ENCODE results near the gene PYHIN1. TPM values are rescaled to one million over a fixed set of nuclear protein-coding genes. Genes with fewer than 3 reads are reported as not detected.

The PYHIN1 gene
- total RNA-seq, 1 donor from 2014 or later, result not detected

GRCh38 chr1:158969855-158970254, 38.5 kb downstream of the PYHIN1 start:
- H3K4me3 Mint-ChIP-seq (ENCODE audit: low read depth), result no peak overlapping the region
- H3K9me3 Mint-ChIP-seq (ENCODE audit: low read depth), result peaks cover 10% of the 10 kb centered on the region
- H3K27me3 Mint-ChIP-seq, result peaks cover 12% of the 10 kb centered on the region
- H3K36me3 Mint-ChIP-seq (ENCODE audit: insufficient read depth), result no peaks in the 10 kb centered on the region
- no peak for DNase-seq (ENCODE audit: low spot score, unreplicated experiment)
- no peaks in the 10 kb centered on the region for H3K4me1 Mint-ChIP-seq (ENCODE audit: low read depth)
- H3K27ac Mint-ChIP-seq, result no peak overlapping the region
- no peak for TF ChIP-seq CTCF (IDR thresholded peaks at IDR 0.05; ENCODE audit: unreplicated experiment)

- peak; percentile 18 for TF ChIP-seq CTCF (IDR thresholded peaks at IDR 0.05; ENCODE audit: unreplicated experiment)
- DNase-seq (ENCODE audit: low spot score, unreplicated experiment), result no peak
- H3K9me3 Mint-ChIP-seq (ENCODE audit: low read depth), result no peaks in the 10 kb centered on the region
- H3K4me1 Mint-ChIP-seq (ENCODE audit: low read depth), result no peaks in the 10 kb centered on the region
- no peak overlapping the region for H3K4me3 Mint-ChIP-seq (ENCODE audit: low read depth)
- no peaks in the 10 kb centered on the region for H3K27me3 Mint-ChIP-seq
- H3K27ac Mint-ChIP-seq, result no peak overlapping the region
- H3K36me3 Mint-ChIP-seq (ENCODE audit: insufficient read depth), result no peaks in the 10 kb centered on the region
Measured at GRCh38 chr1:158972841-158973240, 41.5 kb downstream of the PYHIN1 start.

GRCh38 chr1:158976219-158976618, 44.9 kb downstream of the PYHIN1 start:
- no peak for DNase-seq (ENCODE audit: low spot score, unreplicated experiment)

GRCh38 chr1:158978730-158979129, 47.4 kb downstream of the PYHIN1 start:
- Mint-ChIP-seq H3K4me1 (ENCODE audit: low read depth) (no peaks in the 10 kb centered on the region), H3K36me3 (ENCODE audit: insufficient read depth) (no peaks in the 10 kb centered on the region), H3K9me3 (ENCODE audit: low read depth) (peaks cover 13% of the 10 kb centered on the region), H3K27ac (no peak overlapping the region), H3K27me3 (no peaks in the 10 kb centered on the region), H3K4me3 (ENCODE audit: low read depth) (no peak overlapping the region)
- no peak for TF ChIP-seq CTCF (IDR thresholded peaks at IDR 0.05; ENCODE audit: unreplicated experiment)
- DNase-seq (ENCODE audit: low spot score, unreplicated experiment), result no peak

More at GRCh38 chr1:158976219-158976618, 44.9 kb downstream of the PYHIN1 start:
- no peaks in the 10 kb centered on the region for H3K4me1 Mint-ChIP-seq (ENCODE audit: low read depth)
- no peak overlapping the region for H3K27ac Mint-ChIP-seq
- H3K36me3 Mint-ChIP-seq (ENCODE audit: insufficient read depth), result no peaks in the 10 kb centered on the region
- H3K9me3 Mint-ChIP-seq (ENCODE audit: low read depth), result peaks cover 5% of the 10 kb centered on the region
- no peak overlapping the region for H3K4me3 Mint-ChIP-seq (ENCODE audit: low read depth)
- no peak for TF ChIP-seq CTCF (IDR thresholded peaks at IDR 0.05; ENCODE audit: unreplicated experiment)
- H3K27me3 Mint-ChIP-seq, result no peaks in the 10 kb centered on the region

GRCh38 chr1:158979229-158979628, 47.9 kb downstream of the PYHIN1 start:
- peaks cover 13% of the 10 kb centered on the region for H3K9me3 Mint-ChIP-seq (ENCODE audit: low read depth)
- H3K4me3 Mint-ChIP-seq (ENCODE audit: low read depth), result no peak overlapping the region
- H3K4me1 Mint-ChIP-seq (ENCODE audit: low read depth), result no peaks in the 10 kb centered on the region
- no peaks in the 10 kb centered on the region for H3K36me3 Mint-ChIP-seq (ENCODE audit: insufficient read depth)
- H3K27me3 Mint-ChIP-seq, result no peaks in the 10 kb centered on the region
- no peak for DNase-seq (ENCODE audit: low spot score, unreplicated experiment)
- no peak for TF ChIP-seq CTCF (IDR thresholded peaks at IDR 0.05; ENCODE audit: unreplicated experiment)
- H3K27ac Mint-ChIP-seq, result no peak overlapping the region

Data from progenitor cell of endocrine pancreas (in vitro differentiated cells).